Measurements from ENCODE around the gene CSNK2A1.

Gene CSNK2A1

DNA sequence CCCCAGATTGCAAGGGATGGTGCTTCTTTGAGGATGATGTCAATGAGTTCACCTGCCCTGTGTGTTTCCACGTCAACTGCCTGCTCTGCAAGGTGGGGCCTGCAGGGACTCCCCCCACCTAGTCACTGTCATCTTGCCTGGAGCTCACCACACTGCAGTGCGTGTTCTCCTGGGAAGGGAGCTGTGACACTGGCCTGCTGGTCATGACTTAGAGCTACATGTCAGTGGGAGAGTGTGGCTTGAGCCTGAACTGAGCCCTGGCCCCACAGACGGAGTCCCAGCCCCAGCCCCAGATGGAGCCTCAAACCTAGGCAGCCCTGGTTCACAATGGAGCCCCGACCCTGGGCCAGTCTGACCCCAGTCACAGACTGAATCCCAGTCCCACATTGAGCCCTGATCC, 116.2 kb downstream of the CSNK2A1 start:
- H3K4me3 ChIP-seq (ENCODE audit: low read depth, low read length): no peak overlapping the region
- TF ChIP-seq, protein P1, sequence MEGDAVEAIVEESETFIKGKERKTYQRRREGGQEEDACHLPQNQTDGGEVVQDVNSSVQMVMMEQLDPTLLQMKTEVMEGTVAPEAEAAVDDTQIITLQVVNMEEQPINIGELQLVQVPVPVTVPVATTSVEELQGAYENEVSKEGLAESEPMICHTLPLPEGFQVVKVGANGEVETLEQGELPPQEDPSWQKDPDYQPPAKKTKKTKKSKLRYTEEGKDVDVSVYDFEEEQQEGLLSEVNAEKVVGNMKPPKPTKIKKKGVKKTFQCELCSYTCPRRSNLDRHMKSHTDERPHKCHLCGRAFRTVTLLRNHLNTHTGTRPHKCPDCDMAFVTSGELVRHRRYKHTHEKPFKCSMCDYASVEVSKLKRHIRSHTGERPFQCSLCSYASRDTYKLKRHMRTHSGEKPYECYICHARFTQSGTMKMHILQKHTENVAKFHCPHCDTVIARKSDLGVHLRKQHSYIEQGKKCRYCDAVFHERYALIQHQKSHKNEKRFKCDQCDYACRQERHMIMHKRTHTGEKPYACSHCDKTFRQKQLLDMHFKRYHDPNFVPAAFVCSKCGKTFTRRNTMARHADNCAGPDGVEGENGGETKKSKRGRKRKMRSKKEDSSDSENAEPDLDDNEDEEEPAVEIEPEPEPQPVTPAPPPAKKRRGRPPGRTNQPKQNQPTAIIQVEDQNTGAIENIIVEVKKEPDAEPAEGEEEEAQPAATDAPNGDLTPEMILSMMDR (IDR thresholded peaks at IDR 0.05; ENCODE audit: low read depth, low read length): no peak

DNA sequence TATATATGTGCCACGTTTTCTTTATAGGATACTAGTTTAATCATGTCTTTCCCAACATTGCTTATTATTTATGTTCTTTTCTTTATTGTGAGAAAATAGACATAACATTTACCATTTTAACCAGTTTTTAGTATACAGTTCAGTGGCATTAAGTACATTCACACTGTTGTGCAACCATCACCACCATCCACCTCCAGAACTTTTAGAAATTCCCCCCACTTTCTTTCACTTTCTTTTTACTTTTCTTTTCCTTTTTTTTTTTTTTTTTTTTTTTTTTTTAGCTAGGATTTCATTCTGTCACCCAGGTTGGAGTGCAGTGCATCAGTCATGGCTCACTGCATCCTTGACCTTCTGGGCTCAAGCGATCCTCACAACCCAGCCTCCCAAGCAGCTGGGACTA, 117.0 kb downstream of the CSNK2A1 start:
- TF ChIP-seq, protein P1 (IDR thresholded peaks at IDR 0.05; ENCODE audit: low read depth, low read length): no peak
- no peak overlapping the region for H3K4me3 ChIP-seq (ENCODE audit: low read depth, low read length)

All from WI38 (cell line).